IMR-90 (cell line): Measurements from ENCODE around the gene ROS1.

Experiments
- MAFK ChIP-seq: IDR thresholded peaks from 2 replicates; pipeline ENCODE4 v1.6.1; 2012; ENCODE audit warnings: low read depth, low read length, improper control_type of control experiment
- TF ChIP-seq, protein P1 (sequence below): conservative IDR thresholded peaks from 2 replicates; pipeline ENCODE4 v1.5.1; 2012; ENCODE audit warnings: mild to moderate bottlenecking, low read depth, low read length, improper control_type of control experiment

DNA sequence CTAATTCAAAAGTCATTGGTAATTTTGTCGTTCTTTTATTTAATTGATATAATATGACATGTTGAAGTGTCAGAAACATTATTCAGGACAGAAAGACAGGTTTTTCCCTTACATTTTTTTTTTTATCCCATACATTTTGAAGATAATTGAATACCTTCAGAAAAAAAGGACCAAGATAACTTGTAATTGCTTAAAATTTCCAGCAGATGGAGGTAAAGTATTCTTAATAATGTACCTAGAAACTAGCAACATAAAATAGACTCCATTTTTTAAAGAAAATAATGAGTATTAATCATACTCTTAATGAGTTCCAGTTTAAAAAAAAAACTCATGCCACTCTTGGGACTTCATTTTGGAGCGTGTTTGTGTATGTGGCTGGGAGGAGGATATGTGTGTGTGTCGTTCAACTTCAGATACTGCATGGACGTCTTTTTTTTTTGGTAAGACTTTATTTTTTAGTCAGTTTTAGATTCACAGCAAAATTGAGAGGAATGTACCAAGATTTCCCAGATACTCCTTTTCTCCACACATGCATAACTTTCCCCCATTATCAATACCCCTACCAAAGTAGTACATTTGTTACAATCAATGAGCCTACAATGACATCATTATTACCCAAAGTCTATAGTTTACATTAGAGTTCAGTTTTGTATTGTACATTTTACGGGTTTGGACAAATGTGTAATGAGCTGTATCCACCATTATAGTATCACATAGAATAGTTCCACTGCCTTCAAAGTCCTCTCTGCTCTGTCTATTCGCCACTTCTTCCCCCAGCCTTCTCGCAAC, 79.4 kb downstream of the ROS1 start:
- no peak for TF ChIP-seq MAFK
- TF ChIP-seq, protein P1, sequence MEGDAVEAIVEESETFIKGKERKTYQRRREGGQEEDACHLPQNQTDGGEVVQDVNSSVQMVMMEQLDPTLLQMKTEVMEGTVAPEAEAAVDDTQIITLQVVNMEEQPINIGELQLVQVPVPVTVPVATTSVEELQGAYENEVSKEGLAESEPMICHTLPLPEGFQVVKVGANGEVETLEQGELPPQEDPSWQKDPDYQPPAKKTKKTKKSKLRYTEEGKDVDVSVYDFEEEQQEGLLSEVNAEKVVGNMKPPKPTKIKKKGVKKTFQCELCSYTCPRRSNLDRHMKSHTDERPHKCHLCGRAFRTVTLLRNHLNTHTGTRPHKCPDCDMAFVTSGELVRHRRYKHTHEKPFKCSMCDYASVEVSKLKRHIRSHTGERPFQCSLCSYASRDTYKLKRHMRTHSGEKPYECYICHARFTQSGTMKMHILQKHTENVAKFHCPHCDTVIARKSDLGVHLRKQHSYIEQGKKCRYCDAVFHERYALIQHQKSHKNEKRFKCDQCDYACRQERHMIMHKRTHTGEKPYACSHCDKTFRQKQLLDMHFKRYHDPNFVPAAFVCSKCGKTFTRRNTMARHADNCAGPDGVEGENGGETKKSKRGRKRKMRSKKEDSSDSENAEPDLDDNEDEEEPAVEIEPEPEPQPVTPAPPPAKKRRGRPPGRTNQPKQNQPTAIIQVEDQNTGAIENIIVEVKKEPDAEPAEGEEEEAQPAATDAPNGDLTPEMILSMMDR: peak; percentile 63
